Endothelial cell of umbilical vein (primary cell): ENCODE data around the gene ABCC10. TPM values are rescaled to one million over a fixed set of nuclear protein-coding genes. Genes with fewer than 3 reads are reported as not detected.

Experiments
- BruUV-seq: library from RNA; stranded (reverse); fragments of 400-500 nt; replicated peaks from 2 replicates; lab custom pipeline; 2021; lab: Mats Ljungman, UMichigan
- CTCF ChIA-PET: fragments of 300-600, 350-600 bp; sonication (Branson Sonifier 250); formaldehyde crosslinking; loops from one replicate; lab custom pipeline; 2021; ENCODE audit warnings: antibody characterized with exemption, inconsistent platforms; lab: Charles Lee
- POLR2A ChIA-PET: fragments of 300-600, 350-600 bp; sonication (Branson Sonifier 250); formaldehyde crosslinking; loops from one replicate; lab custom pipeline; 2021; ENCODE audit warnings: antibody characterized with exemption, inconsistent platforms; lab: Charles Lee
- DNase-seq: peaks from one replicate; pipeline ENCODE4 v3.0.0-alpha.2; 2011; ENCODE audit warnings: low read depth, low spot score
- FAIRE-seq: peaks from 2 replicates; lab custom pipeline; 2011; peaks lifted over from hg19 to GRCh38; lab: Jason Lieb, UNC
- H2AFZ ChIP-seq: 2 replicates; pipeline ENCODE4 v1.6.0; 2012; ENCODE audit warnings: low read depth, low read length, control low read depth, inconsistent platforms
- H3K27ac ChIP-seq: 2 replicates; pipeline ENCODE4 v1.5.1; 2011; ENCODE audit warnings: low read depth, mild to moderate bottlenecking, control low read depth, low read length, moderate library complexity; ENCODE audit not compliant: insufficient read depth
- H3K27me3 ChIP-seq, 2 experiments: 2 replicates each; pipeline versions ENCODE4 v1.6.0 to v1.6.1; 2011; ENCODE audit warnings: low read length in 2 of 2, mixed read lengths in 1 of 2; ENCODE audit not compliant: control insufficient read depth in 2 of 2, insufficient read depth in 2 of 2
- H3K36me3 ChIP-seq, 2 experiments: 2 replicates in 1 of 2; 3 replicates in 1 of 2; pipeline ENCODE4 v1.5.1; 2011; ENCODE audit warnings: low read length in 2 of 2, mild to moderate bottlenecking in 1 of 2, moderate library complexity in 1 of 2; ENCODE audit not compliant: control insufficient read depth in 2 of 2, insufficient read depth in 2 of 2; ENCODE audit errors: extremely low read depth in 1 of 2
- H3K4me1 ChIP-seq: 3 replicates; pipeline ENCODE4 v1.5.1; 2011; ENCODE audit warnings: mild to moderate bottlenecking, low read length; ENCODE audit not compliant: control insufficient read depth, insufficient read depth; ENCODE audit errors: extremely low read depth
- H3K4me2 ChIP-seq: 2 replicates; pipeline ENCODE4 v1.6.1; 2011; ENCODE audit warnings: low read length, control low read depth, mixed read lengths; ENCODE audit not compliant: insufficient read depth
- H3K4me3 ChIP-seq, 3 experiments: fragments of 200-600 bp in 1 of 3; sonication (generic), shearing (Covaris generic) in 1 of 3; replicated peaks in 1 of 3; 2 replicates each; pipeline ENCODE4 v1.5.1; 2011 to 2016; ENCODE audit warnings: control low read depth in 3 of 3, low read length in 3 of 3, mild to moderate bottlenecking in 2 of 3, inconsistent platforms in 1 of 3, low read depth in 1 of 3, moderate library complexity in 1 of 3; ENCODE audit not compliant: insufficient read depth in 1 of 3
- H3K79me2 ChIP-seq: 2 replicates; pipeline ENCODE4 v1.6.0; 2012; ENCODE audit warnings: low read length, inconsistent platforms; ENCODE audit not compliant: control insufficient read depth, insufficient read depth
- H3K9ac ChIP-seq: replicated peaks from 2 replicates; pipeline ENCODE3; 2011; ENCODE audit warnings: low read length, control low read depth; ENCODE audit not compliant: insufficient read depth; ENCODE audit errors: extremely low read depth
- H3K9me1 ChIP-seq: replicated peaks from 3 replicates; pipeline ENCODE4 v1.6.0; 2011; ENCODE audit warnings: mild to moderate bottlenecking, low read length; ENCODE audit not compliant: control insufficient read depth, insufficient read depth; ENCODE audit errors: extremely low read depth
- H3K9me3 ChIP-seq: replicated peaks from 2 replicates; pipeline ENCODE4 v1.5.1; 2012; ENCODE audit warnings: low read length, inconsistent platforms; ENCODE audit not compliant: control insufficient read depth, insufficient read depth
- H4K20me1 ChIP-seq: replicated peaks from 2 replicates; pipeline ENCODE3; 2011; ENCODE audit warnings: mild to moderate bottlenecking, low read length; ENCODE audit not compliant: control insufficient read depth, insufficient read depth; ENCODE audit errors: extremely low read depth
- CTCF ChIP-seq, 2 donors: IDR thresholded peaks; 1 replicate in 1 of 2; 2 replicates in 1 of 2; pipeline ENCODE4 v1.5.1; 2011; ENCODE audit warnings: low read length in 2 of 2, mild to moderate bottlenecking in 2 of 2, moderate library complexity in 2 of 2, control low read depth in 1 of 2, inconsistent platforms in 1 of 2, low read depth in 1 of 2; ENCODE audit not compliant: insufficient read depth in 1 of 2; ENCODE audit errors: extremely low read depth in 1 of 2
- EZH2 ChIP-seq: IDR thresholded peaks from 2 replicates; pipeline ENCODE4 v1.6.1; 2012; ENCODE audit warnings: borderline replicate concordance, low read depth, mild to moderate bottlenecking, moderate library complexity, low read length, inconsistent platforms; ENCODE audit not compliant: severe bottlenecking
- FOS ChIP-seq: IDR thresholded peaks from 2 replicates; pipeline ENCODE4 v1.6.1; 2011; ENCODE audit warnings: mild to moderate bottlenecking, low read length, moderate library complexity, borderline replicate concordance; ENCODE audit not compliant: insufficient read depth
- GATA2 ChIP-seq: IDR thresholded peaks from 2 replicates; pipeline ENCODE4 v1.7.0; 2011; ENCODE audit warnings: low read depth, mild to moderate bottlenecking, moderate library complexity, mixed read lengths, low read length; ENCODE audit not compliant: insufficient read length, insufficient read depth
- JUN ChIP-seq: IDR thresholded peaks from 2 replicates; pipeline ENCODE4 v1.6.1; 2011; ENCODE audit warnings: borderline replicate concordance, low read depth; ENCODE audit not compliant: insufficient read length, insufficient read depth
- MAX ChIP-seq: IDR thresholded peaks from 2 replicates; pipeline ENCODE4 v1.6.1; 2011; ENCODE audit not compliant: insufficient read depth, insufficient read length
- MYC ChIP-seq: IDR thresholded peaks from one replicate; pipeline ENCODE4 v1.6.1; 2011; ENCODE audit warnings: mild to moderate bottlenecking, low read depth, low read length
- POLR2A ChIP-seq: IDR thresholded peaks from 2 replicates; pipeline ENCODE4 v1.6.1; 2012; ENCODE audit warnings: low read depth, mild to moderate bottlenecking, control low read depth, low read length
- POLR2AphosphoS5 ChIP-seq: IDR thresholded peaks from 2 replicates; pipeline ENCODE4 v1.6.1; 2012; ENCODE audit warnings: low read depth, mild to moderate bottlenecking, control low read depth, low read length, moderate library complexity; ENCODE audit not compliant: insufficient read depth
- dilution Hi-C: fragments of 300-500 bp; cut with MboI; formaldehyde crosslinking; loops from one replicate; pipeline ENCODE4 v1.15.0; 2019; ENCODE audit warnings: low sequenced_read_pairs; ENCODE audit not compliant: extremely low pct_ligation_motif_present
- intact Hi-C: fragments of 100-400 bp; cut with micrococcal nuclease; formaldehyde crosslinking; loops from one replicate; pipeline ENCODE4 v1.10.0; 2022
- polyA plus RNA-seq, 4 experiments: library from polyadenylated mRNA; depleted of rRNA in 3 of 4; stranded (reverse) in 3 of 4; unstranded in 1 of 4; fragments of >200 nt; gene quantifications; 2 replicates each; pipeline versions ENCODE4 v1.2.1 to v1.2.3, GENCODE V29; 2011 to 2012; ENCODE audit warnings: missing spikeins in 1 of 4
- total RNA-seq: library from RNA; stranded (reverse); gene quantifications from 2 replicates; pipeline ENCODE4 v1.2.3, GENCODE V29; 2021

Gene ABCC10
- total and polyA plus RNA-seq, 2 donors (not counting 3 experiments of a cell fraction or from before 2014, with no cell fraction given): 29.2 to 37.9 TPM

- no peak overlapping the region for H3K9ac ChIP-seq
- FAIRE-seq (no peak), DNase-seq (no peak)
- POLR2A ChIA-PET: no interaction called here
- no peak overlapping the region for H3K27ac ChIP-seq
- H3K4me3 ChIP-seq: no peak overlapping the region
- H3K27me3 ChIP-seq: no peaks in the 10 kb centered on the region
- intact Hi-C loops (no loop called here), dilution Hi-C loops (no loop called here)
- peaks cover 13% of the 10 kb centered on the region for H3K4me1 ChIP-seq
- no peaks in the 10 kb centered on the region for H3K79me2 ChIP-seq
- BruUV-seq: no TSS peak
- TF ChIP-seq FOS (no peak), POLR2A (no peak), POLR2AphosphoS5 (no peak), MAX (no peak), MYC (no peak), GATA2 (no peak), JUN (no peak), EZH2 (no peak), CTCF (IDR thresholded peaks at IDR 0.05; ENCODE audit: extremely low read depth in 1 of 2, insufficient read depth in 1 of 2, low read depth in 1 of 2, low read length in 2 of 2) (no peak)
- H2AFZ ChIP-seq: no peak overlapping the region
- no peaks in the 10 kb centered on the region for H3K9me1 ChIP-seq
- H3K9me3 ChIP-seq: no peaks in the 10 kb centered on the region
- CTCF ChIA-PET: interaction anchor here (0.7 to 1.6 kb wide), 4 partner anchors 8 to 207 kb away, joined by 3 to 6 read pairs (median 3); partner anchors contain the start of genes ABCC10 and DNPH1
- peaks cover 0 to 22% of the 10 kb centered on the region in 2 experiments for H3K36me3 ChIP-seq
- peak overlapping the region; percentile 3 for H3K4me2 ChIP-seq
- H4K20me1 ChIP-seq: no peaks in the 10 kb centered on the region
Observed at GRCh38 chr6:43435682-43436437, 8.5 kb downstream of the ABCC10 start.
